ENCODE measurements around the gene XRCC6. TPM values are rescaled to one million over a fixed set of nuclear protein-coding genes. Genes with fewer than 3 reads are reported as not detected.

Gene XRCC6
- total RNA-seq, 1 experiment from 2014 or later = 474 TPM

- Mint-ChIP-seq H3K4me1 (no peaks in the 10 kb centered on the region), H3K36me3 (peaks cover 43% of the 10 kb centered on the region), H3K27me3 (ENCODE audit: low read depth) (no peaks in the 10 kb centered on the region), H3K9me3 (no peaks in the 10 kb centered on the region), H3K27ac (no peak overlapping the region), H3K4me3 (no peak overlapping the region)
- DNase-seq (ENCODE audit: low spot score) (no peak), ATAC-seq (no peak)
- TF ChIP-seq CREB1 (CRISPR knock-in tag; IDR thresholded peaks at IDR 0.05) = no peak
- no peak for TF ChIP-seq SP1 (CRISPR knock-in tag; conservative IDR thresholded peaks at IDR 0.05)
- no peak for TF ChIP-seq ZNF121 (CRISPR knock-in tag; IDR thresholded peaks at IDR 0.05)
- no peak for TF ChIP-seq MAX (CRISPR knock-in tag; IDR thresholded peaks at IDR 0.05)
- no peak for TF ChIP-seq USF1 (CRISPR knock-in tag; IDR thresholded peaks at IDR 0.05)
- no peak for TF ChIP-seq NFE2L1 (CRISPR knock-in tag; IDR thresholded peaks at IDR 0.05)
- no peak for TF ChIP-seq ETV6 (CRISPR knock-in tag; IDR thresholded peaks at IDR 0.05)
- no peak for TF ChIP-seq PREB (CRISPR knock-in tag; IDR thresholded peaks at IDR 0.05; ENCODE audit: borderline replicate concordance)
- TF ChIP-seq MYBL2 (CRISPR knock-in tag; IDR thresholded peaks at IDR 0.05) = no peak
- TF ChIP-seq TP53 (CRISPR knock-in tag; IDR thresholded peaks at IDR 0.05) = no peak
- TF ChIP-seq FOXP1 (CRISPR knock-in tag; IDR thresholded peaks at IDR 0.05; ENCODE audit: borderline replicate concordance) = no peak
- ChIA-PET POLR2A (no interaction called here), CTCF (interaction anchor here (1.2 kb wide), 1 partner anchor 8 kb away, joined by 5 read pairs; no protein-coding TSS in a partner anchor)
These were observed 53.8 kb downstream of the XRCC6 start for GRCh38 chr22:41674846-41675340.

GRCh38 chr22:41676134-41676533 is 55.0 kb downstream of the XRCC6 start:
- H3K27me3 Mint-ChIP-seq (ENCODE audit: low read depth) = no peaks in the 10 kb centered on the region
- no peak for ATAC-seq
- no peak overlapping the region for H3K4me3 Mint-ChIP-seq
- TF ChIP-seq FOXJ3 (CRISPR knock-in tag; IDR thresholded peaks at IDR 0.05; ENCODE audit: borderline replicate concordance) = no peak
- no peak for TF ChIP-seq IRF1 (CRISPR knock-in tag; IDR thresholded peaks at IDR 0.05)
- TF ChIP-seq ZNF671 (CRISPR knock-in tag; IDR thresholded peaks at IDR 0.05) = no peak
- TF ChIP-seq TP53 (CRISPR knock-in tag; IDR thresholded peaks at IDR 0.05) = no peak
- H3K36me3 Mint-ChIP-seq = peaks cover 54% of the 10 kb centered on the region
- H3K27ac Mint-ChIP-seq = no peak overlapping the region
- ChIA-PET CTCF (interaction anchor here (0.7 to 1.3 kb wide), 3 partner anchors 9 to 159 kb away, joined by 3 to 6 read pairs (median 5); no protein-coding TSS in a partner anchor), POLR2A (interaction anchor here (0.7 kb wide), 1 partner anchor 184 kb away, joined by 5 read pairs; no protein-coding TSS in a partner anchor)
- no peaks in the 10 kb centered on the region for H3K9me3 Mint-ChIP-seq
- no peaks in the 10 kb centered on the region for H3K4me1 Mint-ChIP-seq
- DNase-seq (ENCODE audit: low spot score) = no peak

GRCh38 chr22:41681616-41682015 is 60.5 kb downstream of the XRCC6 start:
- DNase-seq (ENCODE audit: low spot score) (no peak), ATAC-seq (no peak)
- H3K4me1 Mint-ChIP-seq = no peaks in the 10 kb centered on the region; the same call in 1 of the 2 replicates
- CTCF ChIA-PET = interaction anchor here (1.1 to 3.2 kb wide), 4 partner anchors 15 to 176 kb away, joined by 3 to 11 read pairs (median 6); partner anchors contain the start of gene PMM1
- no peak overlapping the region for H3K27ac Mint-ChIP-seq
- H3K9me3 Mint-ChIP-seq = no peaks in the 10 kb centered on the region
- peak overlapping the region; percentile 98 for H3K4me3 Mint-ChIP-seq
- H3K36me3 Mint-ChIP-seq = peaks cover 31% of the 10 kb centered on the region
- no peaks in the 10 kb centered on the region for H3K27me3 Mint-ChIP-seq (ENCODE audit: low read depth)
- POLR2A ChIA-PET = interaction anchor here (0.6 to 0.7 kb wide), 2 partner anchors 15 to 32 kb away, joined by 3 read pairs; no protein-coding TSS in a partner anchor
- no peak for TF ChIP-seq GTF2I (CRISPR knock-in tag; conservative IDR thresholded peaks at IDR 0.05)
- no peak for TF ChIP-seq STAT6 (CRISPR knock-in tag; conservative IDR thresholded peaks at IDR 0.05; ENCODE audit: low read depth)
- TF ChIP-seq ZNF423 (CRISPR knock-in tag; IDR thresholded peaks at IDR 0.05) = no peak
- no peak for TF ChIP-seq HMGA2 (CRISPR knock-in tag; IDR thresholded peaks at IDR 0.05)
- no peak for TF ChIP-seq ARID4B (CRISPR knock-in tag; IDR thresholded peaks at IDR 0.05; ENCODE audit: borderline replicate concordance)
- no peak for TF ChIP-seq USF1 (CRISPR knock-in tag; IDR thresholded peaks at IDR 0.05)
